ENCODE measurements around the gene TGFA.
A peak's percentile ranks its signal among the peaks of the same experiment; 100 is the strongest.

Gene TGFA

GRCh38 chr2:70523996-70524965, 29.3 kb downstream of the TGFA start:
- peak; percentile 13 for DNase-seq

GRCh38 chr2:70523672-70523995, 30.0 kb downstream of the TGFA start:
- DNase-seq = no peak

GRCh38 chr2:70522627-70523026, 31.0 kb downstream of the TGFA start:
- no peak for DNase-seq

- no peak for DNase-seq
Measured at GRCh38 chr2:70520825-70521224, 32.8 kb downstream of the TGFA start.

GRCh38 chr2:70519453-70519852, 34.2 kb downstream of the TGFA start:
- DNase-seq = no peak

GRCh38 chr2:70518557-70518956, 35.1 kb downstream of the TGFA start:
- DNase-seq = no peak

- DNase-seq = no peak
Measured at GRCh38 chr2:70517804-70518203, 35.8 kb downstream of the TGFA start.

- no peak for DNase-seq
Measured at GRCh38 chr2:70516596-70516995, 37.0 kb downstream of the TGFA start.

- no peak for DNase-seq
Measured at GRCh38 chr2:70515938-70516337, 37.7 kb downstream of the TGFA start.

- DNase-seq = no peak
Measured at GRCh38 chr2:70514612-70515055, 39.0 kb downstream of the TGFA start.

- DNase-seq = no peak
Measured at GRCh38 chr2:70513738-70514137, 39.9 kb downstream of the TGFA start.

GRCh38 chr2:70511971-70512729, 41.5 kb downstream of the TGFA start:
- DNase-seq = no peak

- no peak for DNase-seq
Measured at GRCh38 chr2:70510313-70510712, 43.3 kb downstream of the TGFA start.

GRCh38 chr2:70509565-70509964, 44.1 kb downstream of the TGFA start:
- DNase-seq = no peak

GRCh38 chr2:70508711-70509462, 44.7 kb downstream of the TGFA start:
- no peak for DNase-seq

GRCh38 chr2:70505613-70506391, 47.8 kb downstream of the TGFA start:
- DNase-seq = no peak

- DNase-seq = no peak
Measured at GRCh38 chr2:70504750-70505149, 48.9 kb downstream of the TGFA start.

- no peak for DNase-seq
Measured at GRCh38 chr2:70503896-70504295, 49.7 kb downstream of the TGFA start.

GRCh38 chr2:70501728-70502127, 51.9 kb downstream of the TGFA start:
- DNase-seq = no peak

GRCh38 chr2:70501215-70501614, 52.4 kb downstream of the TGFA start:
- no peak for DNase-seq

GRCh38 chr2:70499253-70499652, 54.4 kb downstream of the TGFA start:
- DNase-seq = no peak

- no peak for DNase-seq
Measured at GRCh38 chr2:70498528-70498927, 55.1 kb downstream of the TGFA start.

GRCh38 chr2:70498054-70498453, 55.6 kb downstream of the TGFA start:
- DNase-seq = no peak

All from HCEC 1CT (cell line).